22Rv1 (cell line): ENCODE data around the gene EMC9.

ENCODE experiments used
- H3K27ac ChIP-seq: fragments of 450-650 bp; 2 replicates; pipeline ENCODE4 v1.5.1; 2017
- CTCF ChIP-seq: fragments of 450-650 bp; IDR thresholded peaks from 2 replicates; pipeline ENCODE4 v1.5.1; 2017; ENCODE audit warnings: mild to moderate bottlenecking
- ZFX ChIP-seq: fragments of 450-650 bp; IDR thresholded peaks from 2 replicates; pipeline ENCODE4 v1.6.1; 2017; ENCODE audit warnings: antibody characterized with exemption, borderline replicate concordance

The EMC9 gene, protein sequence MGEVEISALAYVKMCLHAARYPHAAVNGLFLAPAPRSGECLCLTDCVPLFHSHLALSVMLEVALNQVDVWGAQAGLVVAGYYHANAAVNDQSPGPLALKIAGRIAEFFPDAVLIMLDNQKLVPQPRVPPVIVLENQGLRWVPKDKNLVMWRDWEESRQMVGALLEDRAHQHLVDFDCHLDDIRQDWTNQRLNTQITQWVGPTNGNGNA

GRCh38 chr14:24141097-24141880, at the start of gene EMC9:
EMC9 (minus strand) TSS chr14:24141591; CDS start chr14:24141304, 287 bp downstream.
- H3K27ac ChIP-seq, result peak within 1 kb of the TSS; percentile 94
- no peak for TF ChIP-seq ZFX
- peak; percentile 48 for TF ChIP-seq CTCF

DNA sequence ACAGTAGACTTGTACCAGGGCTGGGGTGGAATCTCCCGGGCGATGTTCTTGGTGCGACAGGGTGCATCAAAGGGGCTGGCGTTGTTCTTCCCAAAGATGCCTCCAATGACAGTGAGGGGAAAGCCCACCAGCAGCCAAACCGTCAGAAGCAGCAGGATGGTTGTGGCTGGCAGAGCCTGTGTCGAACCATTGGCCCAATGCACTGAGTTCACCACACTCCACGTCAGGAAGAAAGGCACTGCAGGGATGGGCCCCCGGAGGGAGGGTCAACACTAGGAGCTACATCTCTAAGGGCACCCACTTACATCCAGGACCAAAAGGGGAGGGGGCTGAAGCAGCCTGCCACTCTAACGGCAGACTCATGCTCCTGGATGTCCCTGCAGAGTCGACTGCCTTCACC, 49.0 kb upstream of the EMC9 start:
- no peak for TF ChIP-seq ZFX
- no peak for TF ChIP-seq CTCF
- no peak overlapping the region for H3K27ac ChIP-seq

- H3K27ac ChIP-seq, result peak overlapping the region; percentile 92
Measured at GRCh38 chr14:24189460-24189859, 48.1 kb upstream of the EMC9 start.

DNA sequence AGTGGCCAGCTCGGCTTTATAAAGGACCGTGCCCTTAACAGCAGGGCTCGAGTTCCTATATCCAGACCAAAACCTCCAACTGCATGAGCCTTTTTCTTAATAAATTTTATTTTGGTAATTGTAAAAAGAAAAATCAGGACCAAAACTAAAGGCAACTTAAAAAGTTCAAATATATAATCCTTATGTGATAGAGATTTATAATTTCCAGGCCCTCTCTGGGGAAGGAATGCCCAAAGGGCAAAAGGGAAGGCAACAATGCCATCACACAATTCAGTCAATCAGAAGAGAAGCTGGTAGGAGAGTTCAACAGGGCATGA, 47.6 kb upstream of the EMC9 start:
- peak overlapping the region; percentile 92 for H3K27ac ChIP-seq
- TF ChIP-seq ZFX, result no peak

More at GRCh38 chr14:24189460-24189859, 48.1 kb upstream of the EMC9 start:
- no peak for TF ChIP-seq CTCF
- no peak for TF ChIP-seq ZFX

- H3K27ac ChIP-seq, result peak within 1 kb of the TSS; percentile 92
- TF ChIP-seq CTCF, result no peak
- TF ChIP-seq ZFX, result no peak
Measured at GRCh38 chr14:24188251-24189058, 47.1 kb upstream of the EMC9 start, which contains the start of gene IPO4. IPO4 (minus strand) TSS chr14:24188816; CDS start chr14:24188787, 29 bp downstream.

GRCh38 chr14:24187539-24187915, 46.1 kb upstream of the EMC9 start:
- TF ChIP-seq ZFX (no peak), CTCF (no peak)
- peak overlapping the region; percentile 92 for H3K27ac ChIP-seq

- H3K27ac ChIP-seq, result no peak overlapping the region
- TF ChIP-seq CTCF (no peak), ZFX (no peak)
Measured at GRCh38 chr14:24186831-24187538, 45.6 kb upstream of the EMC9 start.
